ENCODE results near the gene ADCY9.
"Not testable (repeated sequence)": the region's sequence is repeated elsewhere in the genome, so short reads cannot be mapped to it uniquely, and the experiment has no call there.

Gene ADCY9

DNA sequence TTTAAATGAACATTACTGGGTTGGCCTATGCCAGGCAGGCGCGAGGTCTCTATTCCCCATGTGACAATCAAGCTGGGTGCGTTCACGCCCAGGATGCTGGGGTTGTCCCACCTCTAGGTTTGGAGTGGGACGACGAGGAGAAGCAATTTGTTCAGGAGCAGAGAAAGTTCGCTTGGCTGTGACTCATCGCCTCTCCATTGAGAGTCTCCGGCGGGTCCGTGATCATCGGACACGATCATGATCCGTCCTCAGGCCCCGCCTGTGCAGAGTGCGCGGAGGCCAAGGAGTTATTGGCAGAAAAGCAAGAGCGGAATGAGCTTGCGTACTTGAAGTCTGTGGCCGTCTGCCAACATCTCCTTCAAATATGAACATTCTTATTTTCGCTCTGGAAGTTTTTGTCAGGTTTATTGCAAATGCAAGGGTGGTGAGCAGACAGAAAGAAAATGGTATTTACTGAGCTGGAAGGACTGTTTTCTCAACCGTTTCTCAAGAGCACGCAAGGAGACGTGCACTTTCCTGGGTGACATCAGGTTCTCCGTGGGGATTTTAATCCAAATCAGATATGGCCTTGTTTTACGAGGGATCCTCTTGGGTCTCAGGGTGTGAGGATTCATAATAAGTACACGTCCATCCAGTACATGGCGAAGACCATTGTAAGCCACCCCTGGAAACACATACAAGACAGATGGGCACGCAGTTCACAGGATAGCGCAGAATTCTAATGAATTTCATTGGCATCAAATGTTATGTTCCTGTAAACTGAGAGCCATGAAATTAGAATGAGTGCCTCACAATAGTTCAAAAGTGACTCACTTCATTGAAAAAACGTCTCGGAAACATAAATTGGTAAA is 165.7 kb downstream of the ADCY9 start:
- DNase-seq (ENCODE audit: low read depth, low spot score), result no peak

DNA sequence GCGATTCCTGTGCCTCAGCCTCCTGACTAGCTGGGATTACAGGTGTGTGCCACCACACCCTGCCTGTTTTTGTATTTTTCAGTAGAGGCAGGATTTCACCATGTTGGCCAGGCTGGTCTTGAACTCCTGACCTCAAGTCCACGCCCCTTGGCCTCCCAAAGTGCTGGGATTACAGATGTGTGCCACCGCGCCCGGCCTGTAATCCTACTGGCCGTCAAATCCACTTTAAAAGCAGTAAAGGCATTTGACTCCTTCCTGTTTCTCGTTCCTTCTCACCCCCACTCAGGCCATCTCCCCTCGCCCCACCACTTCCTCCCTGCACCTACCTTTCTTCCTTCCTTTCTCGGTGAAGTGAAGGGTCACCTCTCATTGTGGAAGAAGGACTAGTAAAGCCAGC is 166.3 kb downstream of the ADCY9 start:
- DNase-seq (ENCODE audit: low read depth, low spot score), result no peak

DNA sequence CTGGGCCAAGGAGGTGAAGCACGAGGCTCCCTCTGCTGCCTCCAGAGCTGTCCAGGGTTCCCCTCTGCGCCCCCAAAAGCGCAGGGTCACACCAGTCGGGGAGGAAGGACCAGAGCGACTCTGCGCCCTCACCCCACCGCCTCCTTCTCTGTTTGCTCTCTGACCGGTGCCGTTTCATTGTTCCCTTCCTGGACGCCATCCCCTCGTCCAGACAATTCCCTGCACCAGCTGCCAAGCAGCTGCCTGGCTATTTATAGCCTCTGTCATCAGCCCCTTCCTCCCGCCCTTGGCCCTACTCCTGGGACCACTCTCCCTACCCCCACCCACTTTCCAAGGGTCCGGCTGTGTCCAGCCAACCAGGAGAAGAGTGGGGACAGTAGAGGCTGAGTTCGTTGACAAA is 167.0 kb downstream of the ADCY9 start:
- no peak for DNase-seq (ENCODE audit: low read depth, low spot score)

DNA sequence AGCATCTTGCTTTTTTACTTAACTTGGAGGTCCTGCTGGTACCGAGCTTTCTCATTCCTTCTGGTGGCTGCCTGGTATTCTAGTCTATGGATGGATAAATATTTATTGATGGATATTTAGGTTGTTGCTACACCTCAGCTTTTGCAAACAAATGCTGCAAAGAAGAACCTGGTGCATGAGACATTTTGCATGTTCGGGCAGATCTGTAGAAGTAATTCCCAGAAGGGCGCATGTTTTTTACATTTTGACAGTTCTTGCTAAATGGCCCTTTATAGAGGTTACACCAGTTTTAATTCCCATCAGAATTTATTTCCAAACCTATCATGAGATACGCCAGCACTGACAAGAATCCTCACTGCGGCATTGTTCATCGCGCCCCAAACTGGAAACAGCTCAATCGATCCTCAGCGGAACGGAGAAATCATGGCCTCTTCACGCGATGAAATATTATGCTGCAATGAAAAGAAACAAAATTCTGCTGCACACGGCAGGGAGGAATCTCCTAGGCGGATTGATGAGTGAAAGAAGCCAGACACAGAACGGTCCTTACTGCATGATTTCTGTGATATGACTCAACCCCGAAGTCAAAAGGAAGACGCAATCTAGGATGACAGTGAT is 167.8 kb downstream of the ADCY9 start:
- no peak for DNase-seq (ENCODE audit: low read depth, low spot score)

DNA sequence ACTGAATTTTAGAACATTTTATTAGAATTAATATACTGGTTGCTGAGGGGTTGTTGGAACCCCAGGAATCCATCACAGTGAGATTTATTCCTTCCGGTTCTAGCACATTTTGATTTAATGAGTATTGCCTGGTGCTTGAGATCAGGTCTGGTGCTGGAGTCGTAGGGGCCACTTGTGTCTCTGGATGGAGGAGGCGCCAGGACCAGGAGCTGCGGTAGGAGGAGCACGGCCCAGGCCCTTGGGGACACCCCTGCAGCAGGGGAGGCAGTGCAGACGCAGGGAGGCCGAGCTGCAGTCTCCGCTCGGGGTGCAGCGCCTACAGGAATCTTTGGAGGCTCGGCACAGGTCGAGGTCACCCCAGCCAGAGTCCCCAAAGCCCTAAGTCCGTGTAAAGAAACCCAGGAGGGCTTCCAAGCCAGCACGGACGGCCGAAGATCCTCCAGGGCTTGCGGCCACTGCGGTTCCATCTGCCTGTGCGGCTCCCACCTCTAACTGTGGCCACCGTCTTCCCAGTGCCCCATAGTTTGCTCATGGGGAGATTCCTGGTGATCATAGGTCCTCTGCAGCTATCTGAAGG is 169.6 kb downstream of the ADCY9 start:
- DNase-seq (ENCODE audit: low read depth, low spot score), result no peak

DNA sequence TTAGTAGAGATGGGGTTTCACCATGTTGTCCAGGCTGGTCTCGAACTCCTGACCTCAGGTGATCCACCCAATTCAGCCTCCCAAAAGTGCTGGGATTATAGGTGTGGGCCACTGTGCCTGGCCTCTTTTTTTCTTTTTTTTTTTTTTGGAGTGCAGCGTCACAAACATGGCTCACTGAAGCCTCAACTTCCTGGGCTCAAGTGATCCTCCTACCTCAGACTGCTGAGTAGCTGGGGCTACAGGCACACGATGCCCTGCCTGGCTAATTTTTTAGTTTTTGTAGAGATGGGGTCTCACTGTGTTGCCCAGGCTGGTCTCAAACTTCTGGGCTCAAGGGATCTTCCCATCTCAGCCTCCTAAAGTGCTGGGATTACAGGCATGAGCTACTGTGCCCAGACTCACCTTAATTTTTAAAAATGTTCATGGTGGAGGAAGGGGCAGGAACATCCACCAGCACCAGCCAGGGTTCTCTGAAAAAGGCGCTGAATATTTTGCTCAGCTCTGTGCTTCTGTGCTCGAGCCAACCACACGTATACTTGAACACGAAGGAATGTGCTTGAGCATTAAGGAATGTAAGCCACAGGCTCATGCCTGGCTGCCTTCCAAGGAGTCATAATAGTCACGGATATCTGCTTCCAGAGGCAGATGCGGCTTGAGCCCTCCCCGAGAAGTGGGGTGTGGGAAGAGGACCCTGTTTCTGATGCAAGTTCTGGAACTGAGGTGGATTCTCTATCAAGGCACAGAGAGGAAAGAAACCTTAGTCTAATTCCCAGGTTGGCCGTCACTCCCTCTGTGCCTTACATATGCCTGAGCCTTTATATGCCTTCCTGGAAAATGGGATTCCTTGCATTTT is 170.3 kb downstream of the ADCY9 start:
- no peak for DNase-seq (ENCODE audit: low read depth, low spot score)

DNA sequence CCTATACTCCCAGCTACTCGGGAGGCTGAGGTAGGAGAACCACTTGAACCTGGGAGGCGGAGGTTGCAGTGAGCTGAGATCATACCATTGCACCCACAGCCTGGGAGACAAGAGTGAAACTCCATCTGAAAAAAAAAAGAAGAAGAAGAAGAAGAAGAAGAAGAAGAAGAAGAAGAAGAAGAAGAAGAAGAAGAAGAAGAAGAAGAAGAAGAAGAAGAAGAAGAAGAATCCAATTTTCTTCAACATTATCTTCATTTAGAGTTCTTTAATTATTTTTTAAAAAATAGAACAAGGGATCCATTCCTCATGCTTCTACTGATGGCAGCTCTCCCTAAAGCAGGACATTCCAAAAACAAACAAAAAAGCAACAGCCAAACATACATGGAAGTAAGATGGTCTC is 171.8 kb downstream of the ADCY9 start:
- DNase-seq (ENCODE audit: low read depth, low spot score), result not testable (repeated sequence)

DNA sequence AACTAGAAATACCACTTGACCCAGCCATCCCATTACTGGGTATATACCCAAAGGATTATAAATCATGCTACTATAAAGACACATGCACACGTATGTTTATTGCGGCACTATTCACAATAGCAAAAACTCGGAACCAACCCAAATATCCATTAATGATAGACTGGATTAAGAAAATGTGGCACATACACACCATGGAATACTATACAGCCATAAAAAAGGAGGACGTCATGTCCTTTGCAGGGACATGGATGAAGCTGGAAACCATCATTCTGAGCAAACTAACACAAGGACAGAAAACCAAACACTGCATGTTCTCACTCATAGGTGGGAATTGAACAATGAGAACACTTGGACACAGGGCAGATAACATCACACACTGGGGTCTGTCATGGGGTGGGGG is 174.1 kb downstream of the ADCY9 start:
- DNase-seq (ENCODE audit: low read depth, low spot score), result not testable (repeated sequence)

DNA sequence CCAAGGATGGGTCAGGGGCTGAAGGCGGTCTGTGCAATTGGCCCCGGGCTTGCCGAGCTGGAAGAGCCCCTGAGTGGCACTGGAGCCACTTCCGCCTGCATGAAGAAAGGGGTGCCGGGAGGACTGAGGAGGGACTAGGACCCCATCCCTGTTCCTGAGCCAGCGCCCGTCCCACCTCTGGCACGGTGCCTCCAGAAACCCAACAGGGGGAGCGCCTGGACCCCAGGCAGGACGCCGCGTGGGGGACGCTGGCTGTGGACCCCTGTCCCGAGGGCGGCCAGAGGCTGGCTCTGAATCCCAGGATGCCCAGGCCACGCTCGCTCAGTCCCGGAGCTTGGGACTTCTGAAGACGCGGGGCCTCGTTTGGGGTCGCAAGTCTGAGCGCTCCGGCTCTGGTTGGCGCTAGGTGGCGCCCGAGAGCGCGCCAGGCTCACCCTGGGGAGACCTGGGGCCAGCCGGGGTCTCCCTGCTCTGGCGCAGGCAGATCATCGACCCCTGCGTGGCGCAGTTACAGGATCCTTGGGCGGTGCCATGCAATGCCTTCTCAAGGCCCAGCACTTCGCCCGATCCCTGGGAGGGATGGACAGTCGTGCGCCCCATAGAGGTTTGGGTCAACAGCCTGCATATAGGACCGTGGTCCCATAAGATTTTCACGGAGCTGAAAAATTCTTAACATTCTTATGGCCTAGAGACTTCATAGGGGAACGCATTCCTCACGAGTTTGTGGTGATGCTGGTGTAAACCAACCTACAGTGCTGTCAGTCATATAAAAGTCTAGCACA is 177.2 kb downstream of the ADCY9 start:
- no peak for DNase-seq (ENCODE audit: low read depth, low spot score)

DNA sequence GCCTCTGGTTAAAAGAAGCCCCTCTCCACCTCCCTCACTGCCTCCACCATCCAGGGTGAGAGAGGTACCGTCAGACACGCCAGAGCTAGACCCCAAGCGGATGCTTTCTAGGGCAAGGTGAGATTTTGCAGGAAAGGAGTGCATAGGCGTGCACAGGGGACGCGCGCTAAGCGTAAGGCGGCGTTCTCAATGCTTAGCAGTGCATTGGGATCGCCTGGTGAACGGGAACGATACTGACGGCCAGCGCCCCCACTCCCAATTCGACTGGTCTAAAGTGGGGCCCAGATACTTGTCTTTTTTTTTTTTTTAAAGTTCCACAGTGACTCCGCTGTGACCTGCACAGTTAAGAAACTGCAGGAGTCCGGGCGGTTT is 177.8 kb downstream of the ADCY9 start:
- DNase-seq (ENCODE audit: low read depth, low spot score), result no peak

DNA sequence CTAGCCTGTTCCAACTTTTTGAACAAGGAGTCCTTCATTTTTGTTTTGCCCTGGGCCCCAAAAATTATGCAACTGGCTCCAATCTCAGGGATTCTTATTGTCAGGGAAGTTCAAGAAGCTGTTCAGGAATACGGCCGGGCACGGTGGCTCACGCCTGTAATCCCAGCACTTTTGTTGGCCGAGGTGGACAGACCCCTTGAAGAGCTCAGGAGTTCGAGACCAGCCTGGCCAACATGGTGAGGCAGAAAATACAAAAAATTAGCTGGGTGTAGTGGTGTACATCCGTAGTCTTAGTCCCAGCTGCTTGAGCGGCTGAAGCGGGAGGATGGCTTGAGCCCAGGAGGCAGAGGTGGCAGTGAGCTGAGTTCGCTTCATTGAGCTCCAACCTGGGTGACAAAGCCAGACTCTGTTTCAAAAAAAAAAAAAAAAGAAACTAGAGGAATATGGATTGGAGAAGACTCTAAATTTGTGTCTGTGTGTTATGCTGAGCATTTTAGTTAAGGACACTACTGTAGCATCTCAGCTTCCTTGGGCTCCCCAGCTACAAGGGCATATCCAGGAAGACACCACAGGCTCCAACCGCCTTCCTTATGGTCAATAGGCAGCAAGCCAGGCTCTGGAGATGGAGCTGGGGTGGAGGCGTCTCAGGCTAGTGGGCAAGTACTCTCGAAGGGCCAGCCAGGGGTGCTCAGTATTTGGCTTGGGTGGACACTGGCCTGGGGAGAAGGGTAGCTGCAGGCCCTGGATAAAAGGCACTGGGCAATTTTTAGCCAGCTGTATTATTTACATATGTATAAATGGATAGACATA is 179.0 kb downstream of the ADCY9 start:
- DNase-seq (ENCODE audit: low read depth, low spot score), result no peak

DNA sequence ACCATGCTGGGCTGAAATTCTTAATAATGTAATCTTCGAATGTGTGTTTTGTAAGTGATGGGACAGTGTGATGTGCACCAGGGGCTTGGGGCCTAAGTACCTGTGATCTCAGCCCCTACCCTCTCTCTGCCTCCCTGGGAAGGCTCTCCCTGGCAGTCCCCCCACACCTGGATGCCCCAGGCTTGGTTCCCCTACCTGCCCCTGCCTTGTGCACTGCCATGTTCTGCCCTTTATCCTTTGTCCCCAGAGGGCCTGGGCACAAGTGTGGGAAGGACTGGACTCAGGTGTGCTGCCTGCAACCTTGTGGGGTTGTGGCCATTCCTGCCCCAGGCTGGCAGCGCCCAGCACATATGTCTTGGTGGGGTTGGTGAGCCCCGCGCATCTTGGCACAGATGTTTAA is 180.3 kb downstream of the ADCY9 start:
- no peak for DNase-seq (ENCODE audit: low read depth, low spot score)

DNA sequence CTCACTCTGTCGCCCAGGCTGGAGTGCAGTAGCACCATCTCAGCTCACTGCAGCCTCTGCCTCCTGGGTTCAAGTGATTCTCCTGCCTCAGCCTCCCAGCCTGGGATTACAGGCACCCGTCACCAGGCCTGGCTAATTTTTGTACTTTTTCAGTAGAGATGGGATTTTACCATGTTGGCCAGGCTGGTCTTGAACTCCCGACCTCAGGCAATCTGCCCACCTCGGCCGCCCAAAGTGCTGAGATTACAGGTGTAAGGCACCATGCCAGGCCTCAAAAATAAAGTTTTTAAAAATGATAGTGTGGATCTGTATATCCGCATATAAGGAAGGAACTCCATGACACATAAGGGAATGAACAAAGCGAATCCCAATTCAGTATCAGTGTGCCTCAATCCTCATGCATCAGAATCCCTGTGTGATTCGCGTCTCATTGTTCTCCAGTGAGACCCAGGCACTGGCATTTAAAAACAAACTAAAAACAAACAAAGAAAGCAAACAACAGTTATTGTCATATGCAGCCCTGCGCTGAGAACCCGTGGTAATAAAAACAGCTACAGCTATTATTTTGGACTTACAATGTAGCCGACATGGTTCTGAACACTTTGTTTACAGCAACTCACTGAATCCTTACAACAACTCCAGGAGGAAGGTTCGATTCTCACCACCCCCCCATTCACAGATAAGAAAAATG is 181.6 kb downstream of the ADCY9 start:
- no peak for DNase-seq (ENCODE audit: low read depth, low spot score)

DNA sequence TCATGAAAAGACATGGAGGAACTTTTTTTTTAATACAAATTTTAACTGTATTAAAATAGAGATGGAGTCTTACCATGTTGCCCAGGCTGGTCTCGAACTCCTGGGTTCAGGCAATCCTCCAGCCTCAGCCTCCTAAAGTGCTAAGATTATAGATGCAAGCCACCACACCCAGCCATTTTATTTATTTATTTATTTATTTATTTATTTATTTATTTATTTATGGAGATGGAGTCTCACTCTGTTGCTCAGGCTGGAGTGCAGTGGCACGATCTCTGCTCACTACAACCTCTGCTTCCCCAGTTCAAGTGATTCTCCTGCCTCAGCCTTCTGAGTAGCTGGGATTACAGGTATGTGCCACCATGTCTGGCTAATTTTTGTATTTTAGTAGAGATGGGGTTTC is 189.1 kb downstream of the ADCY9 start:
- DNase-seq (ENCODE audit: low read depth, low spot score), result not testable (repeated sequence)

DNA sequence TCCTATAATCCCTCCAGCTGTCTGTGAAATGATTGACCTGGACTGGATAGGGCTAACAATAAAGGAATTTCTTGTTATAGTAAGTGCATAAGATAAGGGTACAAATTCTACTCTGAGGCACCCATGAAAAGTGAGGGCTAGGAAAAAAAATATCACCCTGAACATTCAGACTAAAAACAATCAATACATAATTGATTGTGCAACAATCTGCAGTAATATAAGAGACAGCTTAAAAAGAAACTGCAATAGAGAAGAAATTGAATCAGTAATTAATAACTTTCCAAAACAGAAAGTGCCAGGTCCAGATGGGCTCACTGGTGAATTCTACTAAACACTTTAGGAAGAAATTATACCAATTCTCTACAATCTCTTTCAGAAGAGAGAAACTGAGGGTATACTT is 191.5 kb downstream of the ADCY9 start:
- no peak for DNase-seq (ENCODE audit: low read depth, low spot score)

DNA sequence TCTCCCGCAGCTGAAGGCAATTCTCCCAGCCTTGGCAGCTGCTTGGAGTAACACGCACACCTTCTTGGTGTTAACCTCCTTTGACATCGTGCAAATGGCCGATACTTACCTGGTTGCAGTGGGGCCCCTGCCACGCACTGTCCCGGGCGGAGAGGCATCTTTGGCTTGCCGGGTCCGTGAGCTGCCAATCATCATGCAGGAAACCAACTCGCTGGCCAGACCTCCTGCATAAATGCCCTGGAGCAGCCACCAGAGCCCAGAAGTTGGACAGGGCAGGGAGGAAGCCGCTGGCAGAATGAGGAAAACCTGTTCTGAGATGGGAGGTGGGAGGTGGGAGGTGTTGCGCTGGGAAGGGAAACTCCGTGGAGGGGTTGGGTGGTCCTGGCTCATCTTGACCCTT is 194.0 kb downstream of the ADCY9 start:
- DNase-seq (ENCODE audit: low read depth, low spot score), result no peak

DNA sequence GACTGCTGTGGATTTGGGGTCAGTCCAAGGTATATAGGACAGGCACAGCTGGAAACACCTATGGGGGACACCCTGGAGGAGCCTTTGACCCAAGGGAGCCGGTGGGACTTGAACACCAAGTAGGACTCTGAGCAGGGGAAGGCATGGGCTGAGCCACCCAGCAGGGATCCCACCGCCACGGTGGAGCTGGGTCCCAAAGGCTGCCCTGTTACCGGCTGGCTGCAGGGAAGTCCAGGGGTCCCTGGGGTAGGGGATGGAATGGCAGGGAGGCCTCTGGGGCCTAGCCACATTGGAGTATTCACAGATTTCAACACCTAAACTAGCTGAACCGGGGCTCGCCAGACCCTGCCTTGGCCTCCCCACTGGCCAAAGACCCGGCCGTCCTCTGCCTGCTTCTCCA is 196.0 kb downstream of the ADCY9 start:
- DNase-seq (ENCODE audit: low read depth, low spot score), result no peak

DNA sequence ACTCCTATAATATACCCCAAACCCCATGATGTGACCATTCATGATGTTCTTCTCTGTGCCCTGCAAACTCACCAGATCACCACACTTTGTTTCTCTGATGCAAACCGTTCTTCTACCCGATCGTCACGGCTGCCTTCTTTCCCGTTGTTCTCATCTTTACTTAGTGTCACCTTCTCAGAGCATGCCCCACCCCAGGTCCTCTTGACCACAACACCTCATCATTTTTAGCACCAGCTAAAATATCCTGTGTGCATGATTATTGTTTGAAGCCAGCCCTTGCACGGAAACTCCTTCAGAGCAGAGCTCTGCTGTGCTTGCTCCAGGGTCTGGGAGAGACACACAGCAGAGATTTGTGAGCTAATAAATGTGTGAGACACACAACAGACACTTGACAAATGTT is 196.8 kb downstream of the ADCY9 start:
- no peak for DNase-seq (ENCODE audit: low read depth, low spot score)

DNA sequence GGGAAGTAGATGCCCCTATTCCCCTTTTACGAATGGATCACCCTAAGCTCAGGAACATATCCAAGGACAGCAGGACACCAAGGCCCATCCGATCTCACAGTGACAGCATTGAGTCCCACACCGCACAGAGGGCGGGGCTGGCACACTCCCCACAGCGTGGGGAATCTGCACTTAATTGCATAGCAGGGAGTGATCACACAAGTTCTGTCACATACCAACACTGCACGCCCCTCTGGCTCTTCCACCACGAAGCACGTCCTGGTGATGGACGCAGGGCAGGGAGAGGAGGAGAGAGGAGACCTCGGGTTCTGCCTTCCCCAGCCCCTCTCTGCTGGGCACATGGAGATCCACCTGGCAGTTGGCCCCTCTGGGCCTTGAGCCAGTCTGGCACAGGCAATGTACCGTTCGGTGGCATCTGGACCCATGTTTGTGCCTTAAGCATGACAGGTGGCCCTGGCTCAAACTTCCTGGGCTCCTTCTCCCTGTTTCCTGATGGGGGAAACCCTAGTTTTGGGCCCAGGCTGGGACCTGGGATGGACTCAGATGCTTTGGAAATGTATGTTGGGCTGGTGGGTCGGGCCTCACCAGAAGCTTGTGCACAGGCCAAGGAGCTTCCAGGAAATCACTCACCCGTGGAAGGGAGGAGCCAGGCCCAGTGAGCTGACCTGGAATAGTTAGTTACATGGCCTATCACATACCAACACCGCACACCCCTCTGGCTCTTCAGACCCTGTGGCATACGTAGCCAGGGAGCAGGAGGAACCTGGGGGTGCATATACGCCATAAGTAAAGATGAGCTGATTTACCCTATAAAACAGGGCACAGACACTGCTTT is 200.6 kb downstream of the ADCY9 start:
- DNase-seq (ENCODE audit: low read depth, low spot score), result no peak

Data from brain pericyte (primary cell).